ENCODE results near the gene SDK2.

DNA sequence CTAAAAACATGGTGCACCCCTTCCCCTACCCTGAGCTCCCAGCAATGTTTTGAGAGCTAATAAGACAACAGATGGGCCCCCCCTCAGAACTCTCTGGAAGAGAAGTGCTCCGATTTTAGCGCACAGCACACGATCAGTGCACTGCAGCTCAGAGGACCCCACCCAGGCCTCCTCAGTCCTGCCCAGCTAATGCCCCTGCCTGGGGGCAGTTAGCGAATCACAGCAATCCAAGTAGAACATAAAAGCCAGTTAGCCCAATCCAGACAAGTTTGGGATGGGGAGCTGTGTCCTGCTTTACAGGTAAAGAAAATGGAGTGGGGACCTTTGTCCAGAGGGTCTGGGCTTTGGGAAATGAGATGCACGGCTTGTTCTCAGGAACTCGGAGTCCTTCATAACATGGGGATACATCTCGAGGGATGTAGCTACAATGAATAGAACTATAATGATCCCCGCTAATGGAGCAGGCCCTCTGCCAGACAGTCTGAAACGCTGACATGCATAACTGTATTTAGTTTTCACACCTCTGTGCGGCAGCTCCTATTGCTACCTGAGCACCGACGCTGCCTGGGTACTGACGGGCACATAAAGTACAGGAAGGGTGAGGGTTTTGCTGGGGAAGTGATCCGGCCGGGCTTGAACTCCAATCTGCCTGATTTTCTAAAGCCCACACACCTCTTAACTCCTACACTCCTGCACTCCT is 302.7 kb downstream of the SDK2 start:
- TF ChIP-seq POLR2A (IDR thresholded peaks at IDR 0.05) (no peak), POLR2AphosphoS5 (IDR thresholded peaks at IDR 0.05) (no peak)
- TF ChIP-seq, protein P1, sequence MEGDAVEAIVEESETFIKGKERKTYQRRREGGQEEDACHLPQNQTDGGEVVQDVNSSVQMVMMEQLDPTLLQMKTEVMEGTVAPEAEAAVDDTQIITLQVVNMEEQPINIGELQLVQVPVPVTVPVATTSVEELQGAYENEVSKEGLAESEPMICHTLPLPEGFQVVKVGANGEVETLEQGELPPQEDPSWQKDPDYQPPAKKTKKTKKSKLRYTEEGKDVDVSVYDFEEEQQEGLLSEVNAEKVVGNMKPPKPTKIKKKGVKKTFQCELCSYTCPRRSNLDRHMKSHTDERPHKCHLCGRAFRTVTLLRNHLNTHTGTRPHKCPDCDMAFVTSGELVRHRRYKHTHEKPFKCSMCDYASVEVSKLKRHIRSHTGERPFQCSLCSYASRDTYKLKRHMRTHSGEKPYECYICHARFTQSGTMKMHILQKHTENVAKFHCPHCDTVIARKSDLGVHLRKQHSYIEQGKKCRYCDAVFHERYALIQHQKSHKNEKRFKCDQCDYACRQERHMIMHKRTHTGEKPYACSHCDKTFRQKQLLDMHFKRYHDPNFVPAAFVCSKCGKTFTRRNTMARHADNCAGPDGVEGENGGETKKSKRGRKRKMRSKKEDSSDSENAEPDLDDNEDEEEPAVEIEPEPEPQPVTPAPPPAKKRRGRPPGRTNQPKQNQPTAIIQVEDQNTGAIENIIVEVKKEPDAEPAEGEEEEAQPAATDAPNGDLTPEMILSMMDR (IDR thresholded peaks at IDR 0.05) = no peak
